AG09319 (cell line): ENCODE results near the gene FNDC3B.

Experiments
- DNase-seq: peaks from one replicate; pipeline ENCODE4 v3.0.0-alpha.2; 2010; ENCODE audit warnings: low read depth; ENCODE audit errors: extremely low read depth
- CTCF ChIP-seq: IDR thresholded peaks from 2 replicates; pipeline ENCODE4 v1.5.1; 2011; ENCODE audit warnings: low read depth, mild to moderate bottlenecking, inconsistent platforms, low read length, moderate library complexity

FNDC3B gene

GRCh38 chr3:172298247-172298646 lies 258.9 kb downstream of the FNDC3B start:
- no peak for DNase-seq
- TF ChIP-seq CTCF = no peak

GRCh38 chr3:172300187-172300586 lies 260.8 kb downstream of the FNDC3B start:
- no peak for DNase-seq

GRCh38 chr3:172300862-172301261 lies 261.5 kb downstream of the FNDC3B start:
- no peak for DNase-seq
- TF ChIP-seq CTCF = no peak

More at GRCh38 chr3:172300187-172300586, 260.8 kb downstream of the FNDC3B start:
- TF ChIP-seq CTCF = no peak

- DNase-seq = no peak
- TF ChIP-seq CTCF = no peak
Observed at GRCh38 chr3:172302203-172302602, 262.8 kb downstream of the FNDC3B start.

GRCh38 chr3:172303181-172303580 lies 263.8 kb downstream of the FNDC3B start:
- no peak for DNase-seq
- TF ChIP-seq CTCF = no peak

GRCh38 chr3:172303941-172304558 lies 264.7 kb downstream of the FNDC3B start:
- TF ChIP-seq CTCF = peak; percentile 6; the same call in 1 of the 2 replicates
- DNase-seq = no peak

GRCh38 chr3:172305552-172305951 lies 266.2 kb downstream of the FNDC3B start:
- no peak for DNase-seq
- no peak for TF ChIP-seq CTCF
